Measurements from ENCODE around the gene RILP. TPM values are rescaled to one million over a fixed set of nuclear protein-coding genes. Genes with fewer than 3 reads are reported as not detected.
A peak's percentile ranks its signal among the peaks of the same experiment; 100 is the strongest.

Gene RILP
- total RNA-seq, 2 experiments from 2014 or later, result 1.3 to 1.5 TPM

DNA sequence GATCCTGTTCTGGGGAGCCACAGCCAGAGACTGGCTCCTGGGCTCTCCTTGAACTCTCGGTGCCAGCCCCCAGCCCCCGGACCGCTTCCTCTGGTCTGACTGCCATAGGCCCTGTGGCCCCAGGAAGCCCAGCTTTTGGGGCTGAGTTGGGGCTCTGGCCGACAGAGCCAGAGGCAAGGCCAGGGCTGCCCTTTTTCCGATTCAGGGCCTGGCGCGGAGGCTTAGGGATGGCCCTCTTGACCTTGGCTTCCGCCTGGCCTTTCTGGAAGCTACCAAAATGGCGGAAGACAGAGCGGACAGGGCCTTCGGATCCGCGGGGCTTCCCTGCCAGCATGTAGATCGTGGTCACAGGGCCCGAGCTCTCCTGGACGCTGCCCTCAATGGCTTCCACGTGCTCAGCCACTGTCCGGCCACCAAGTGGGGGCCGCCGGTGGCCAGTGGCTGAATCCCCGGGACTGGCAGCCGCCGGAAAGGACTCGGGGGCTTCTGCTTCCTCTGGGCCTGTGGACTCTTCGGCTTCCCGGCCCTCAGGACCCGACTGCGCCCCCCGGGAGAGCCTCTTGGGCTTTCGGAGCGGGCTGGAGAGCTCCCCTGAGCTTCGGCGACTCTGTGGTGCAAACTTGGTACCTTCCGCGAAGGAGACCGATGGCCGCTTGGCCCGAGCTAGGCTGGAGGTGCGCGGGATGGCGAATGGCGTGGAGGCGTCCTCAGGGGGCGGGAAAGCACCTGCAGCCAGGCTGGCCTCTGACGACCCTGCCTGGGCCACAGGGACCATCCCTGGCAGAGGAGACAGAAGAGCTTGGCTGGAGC lies 14.6 kb downstream of the RILP start:
- ATAC-seq (ENCODE audit: poor library complexity), result no peak
- H3K9me3 Mint-ChIP-seq, result no peaks in the 10 kb centered on the region
- no peak overlapping the region for H3K4me3 ChIP-seq (ENCODE audit: low read length)
- peaks cover 4% of the 10 kb centered on the region for H3K4me1 Mint-ChIP-seq (ENCODE audit: low read depth)
- H3K4me1 ChIP-seq (ENCODE audit: insufficient read depth, low read length), result peaks cover 4% of the 10 kb centered on the region
- intact Hi-C loops (cut with DNase I, micrococcal nuclease), result loop anchor here in 1 of 2 experiments (5.0 kb wide), 1 partner anchor 358 kb away; the partner anchor contains the start of gene TRARG1
- CTCF ChIA-PET, result no interaction called here
- POLR2A ChIA-PET, result no interaction called here
- no peaks in the 10 kb centered on the region for H3K27me3 Mint-ChIP-seq
- DNase-seq, result no peak
- no peaks in the 10 kb centered on the region for H3K27me3 ChIP-seq (ENCODE audit: control insufficient read depth in 1 of 2, insufficient read depth in 2 of 2, low read length in 2 of 2)
- H3K4me3 Mint-ChIP-seq, result no peak overlapping the region
- TF ChIP-seq CTCF (IDR thresholded peaks at IDR 0.05), result no peak
- H3K27ac ChIP-seq (ENCODE audit: low read depth in 1 of 2, low read length in 2 of 2), result no peak overlapping the region
- no peaks in the 10 kb centered on the region for H3K9me3 ChIP-seq (ENCODE audit: control insufficient read depth in 1 of 2, insufficient read depth in 1 of 2, low read length in 2 of 2)
- no peaks in the 10 kb centered on the region for H3K36me3 ChIP-seq (ENCODE audit: insufficient read depth, low read length)
- H3K36me3 Mint-ChIP-seq (ENCODE audit: low read depth), result no peaks in the 10 kb centered on the region
- no peak overlapping the region for H3K27ac Mint-ChIP-seq

- Histone ChIP-seq H3K9me3 (ENCODE audit: control insufficient read depth in 1 of 2, insufficient read depth in 1 of 2, low read length in 2 of 2) (no peaks in the 10 kb centered on the region), H3K36me3 (ENCODE audit: insufficient read depth, low read length) (no peaks in the 10 kb centered on the region), H3K4me3 (ENCODE audit: low read length) (no peak overlapping the region), H3K27me3 (ENCODE audit: control insufficient read depth in 1 of 2, insufficient read depth in 2 of 2, low read length in 2 of 2) (peaks cover 0 to 3% of the 10 kb centered on the region in 2 experiments), H3K27ac (ENCODE audit: low read depth in 1 of 2, low read length in 2 of 2) (no peak overlapping the region), H3K4me1 (ENCODE audit: insufficient read depth, low read length) (peaks cover 34% of the 10 kb centered on the region)
- peaks cover 23% of the 10 kb centered on the region for H3K4me1 Mint-ChIP-seq (ENCODE audit: low read depth)
- no peak for TF ChIP-seq CTCF (IDR thresholded peaks at IDR 0.05)
- H3K4me3 Mint-ChIP-seq, result peak overlapping the region; percentile 96
- CTCF ChIA-PET, result interaction anchor here (0.6 to 2.1 kb wide), 14 partner anchors 9 to 370 kb away, joined by 3 to 12 read pairs (median 4); partner anchors contain the start of genes INPP5K, PITPNA and RILP
- DNase-seq, result peak in 1 of 14 experiments; percentile 27
- no peak for ATAC-seq (ENCODE audit: poor library complexity)
- no peak overlapping the region for H3K27ac Mint-ChIP-seq
- H3K9me3 Mint-ChIP-seq, result no peaks in the 10 kb centered on the region
- peaks cover 7% of the 10 kb centered on the region for H3K36me3 Mint-ChIP-seq (ENCODE audit: low read depth)
- intact Hi-C loops (cut with DNase I, micrococcal nuclease), result loop anchor here in 1 of 2 experiments (5.0 kb wide), 1 partner anchor 353 kb away; the partner anchor contains the start of gene TRARG1
- POLR2A ChIA-PET, result interaction anchor here (1.0 to 3.8 kb wide), 8 partner anchors 11 to 268 kb away, joined by 3 to 44 read pairs (median 8); partner anchors contain the start of genes CRK and RILP
- no peaks in the 10 kb centered on the region for H3K27me3 Mint-ChIP-seq
These were observed 19.0 kb downstream of the RILP start for GRCh38 chr17:1630662-1631061.

GRCh38 chr17:1629504-1630310 lies 20.0 kb downstream of the RILP start:
- Mint-ChIP-seq H3K9me3 (no peaks in the 10 kb centered on the region), H3K4me1 (ENCODE audit: low read depth) (peaks cover 23% of the 10 kb centered on the region), H3K27me3 (no peaks in the 10 kb centered on the region), H3K27ac (peak overlapping the region; percentile 52), H3K4me3 (peak overlapping the region; percentile 96), H3K36me3 (ENCODE audit: low read depth) (peaks cover 7% of the 10 kb centered on the region)
- DNase-seq (peak; percentile 52 to 82 (median 64)), ATAC-seq (ENCODE audit: poor library complexity) (peak; percentile 36)
- POLR2A ChIA-PET, result interaction anchor here (1.0 to 3.8 kb wide), 13 partner anchors 9 to 877 kb away, joined by 3 to 44 read pairs (median 6); partner anchors contain the start of genes CRK, GEMIN4, INPP5K and PITPNA
- peaks cover 34% of the 10 kb centered on the region for H3K4me1 ChIP-seq (ENCODE audit: insufficient read depth, low read length)
- H3K4me3 ChIP-seq (ENCODE audit: low read length), result peak overlapping the region; percentile 76
- peaks cover 0 to 5% of the 10 kb centered on the region in 2 experiments for H3K27me3 ChIP-seq (ENCODE audit: control insufficient read depth in 1 of 2, insufficient read depth in 2 of 2, low read length in 2 of 2)
- CTCF ChIA-PET, result interaction anchor here (0.6 to 2.1 kb wide), 16 partner anchors 10 to 369 kb away, joined by 3 to 12 read pairs (median 4); partner anchors contain the start of genes INPP5K, PITPNA and RILP
- intact Hi-C loops (cut with DNase I, micrococcal nuclease), result loop anchor here (2.0 to 10.0 kb wide), 7 partner anchors 65 to 419 kb away; partner anchors contain the start of genes CRK (in 1 of the 2), INPP5K (in 1 of the 2), PITPNA (in 1 of the 2) and TRARG1 (in 1 of the 2)
- no peak overlapping the region for H3K27ac ChIP-seq (ENCODE audit: low read depth in 1 of 2, low read length in 2 of 2)
- TF ChIP-seq CTCF (IDR thresholded peaks at IDR 0.05), result peak; percentile 57
- H3K9me3 ChIP-seq (ENCODE audit: control insufficient read depth in 1 of 2, insufficient read depth in 1 of 2, low read length in 2 of 2), result no peaks in the 10 kb centered on the region
- no peaks in the 10 kb centered on the region for H3K36me3 ChIP-seq (ENCODE audit: insufficient read depth, low read length)
